ENCODE data around the gene IARS2.
"Not testable (repeated sequence)": the region's sequence is repeated elsewhere in the genome, so short reads cannot be mapped to it uniquely, and the experiment has no call there.

DNA sequence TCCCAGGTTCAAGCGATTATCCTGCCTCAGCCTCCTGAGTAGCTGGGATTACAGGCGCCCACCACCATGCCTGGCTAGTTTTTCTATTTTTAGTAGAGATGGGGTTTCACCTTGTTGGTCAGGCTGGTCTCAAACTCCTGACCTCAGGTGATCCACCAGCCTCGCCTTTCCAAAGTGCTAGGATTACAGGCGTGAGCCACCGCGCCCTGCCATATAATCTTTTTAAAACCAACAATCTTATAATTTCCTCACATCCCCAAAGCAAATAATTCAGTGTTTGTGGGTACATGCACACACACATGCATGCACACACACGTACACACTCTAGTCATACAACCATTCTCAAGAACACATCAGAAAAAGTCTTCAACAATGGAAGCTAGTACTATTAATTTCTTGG, 64.6 kb downstream of the IARS2 start:
- not testable (repeated sequence) for TF ChIP-seq CTCF, POLR2A (IDR thresholded peaks at IDR 0.05)
